Keratinocyte (primary cell): Measurements from ENCODE around the gene NF1. TPM values are rescaled to one million over a fixed set of nuclear protein-coding genes. Genes with fewer than 3 reads are reported as not detected.
A peak's percentile ranks its signal among the peaks of the same experiment; 100 is the strongest.

Experiments
- DNase-seq: peaks from one replicate; pipeline ENCODE4 v3.0.0-alpha.2; 2011; ENCODE audit warnings: low read depth, missing footprints, low spot score
- FAIRE-seq: peaks from 2 replicates; lab custom pipeline; 2011; peaks lifted over from hg19 to GRCh38; lab: Jason Lieb, UNC
- H2AFZ ChIP-seq: 2 replicates; pipeline ENCODE4 v1.6.0; 2012; ENCODE audit warnings: low read length, control low read depth, inconsistent platforms; ENCODE audit not compliant: control insufficient read depth
- H3K27ac ChIP-seq: 2 replicates; pipeline ENCODE4 v1.5.1; 2011; ENCODE audit warnings: low read length; ENCODE audit not compliant: control insufficient read depth, insufficient read depth
- H3K27me3 ChIP-seq: 3 replicates; pipeline ENCODE4 v1.6.0; 2011; ENCODE audit warnings: low read length; ENCODE audit not compliant: control insufficient read depth, insufficient read depth; ENCODE audit errors: extremely low read depth
- H3K36me3 ChIP-seq, 2 experiments: 2 replicates in 1 of 2; 3 replicates in 1 of 2; pipeline ENCODE4 v1.5.1; 2011; ENCODE audit warnings: low read length in 2 of 2, mild to moderate bottlenecking in 1 of 2; ENCODE audit not compliant: control insufficient read depth in 2 of 2, insufficient read depth in 2 of 2; ENCODE audit errors: extremely low read depth in 1 of 2
- H3K4me1 ChIP-seq: 3 replicates; pipeline ENCODE4 v1.5.1; 2011; ENCODE audit warnings: low read length; ENCODE audit not compliant: control insufficient read depth, insufficient read depth; ENCODE audit errors: extremely low read depth
- H3K4me2 ChIP-seq: 3 replicates; pipeline ENCODE4 v1.6.0; 2011; ENCODE audit warnings: low read depth, low read length; ENCODE audit not compliant: control insufficient read depth, insufficient read depth; ENCODE audit errors: extremely low read depth
- H3K4me3 ChIP-seq, 3 experiments: fragments of 200-600 bp in 1 of 3; sonication (generic) in 1 of 3; 2 replicates in 2 of 3; 3 replicates in 1 of 3; pipeline ENCODE4 v1.5.1; 2011 to 2016; ENCODE audit warnings: low read length in 3 of 3, mild to moderate bottlenecking in 3 of 3, control low read depth in 2 of 3, inconsistent platforms in 1 of 3, low read depth in 1 of 3, mixed read lengths in 1 of 3, mixed run types in 1 of 3, moderate library complexity in 1 of 3; ENCODE audit not compliant: control insufficient read depth in 2 of 3, insufficient read depth in 2 of 3; ENCODE audit errors: extremely low read depth in 1 of 3
- H3K79me2 ChIP-seq: 2 replicates; pipeline ENCODE4 v1.6.0; 2012; ENCODE audit warnings: low read length; ENCODE audit not compliant: control insufficient read depth, insufficient read depth
- H3K9ac ChIP-seq: 3 replicates; pipeline ENCODE4 v1.6.0; 2011; ENCODE audit warnings: low read length; ENCODE audit not compliant: control insufficient read depth, insufficient read depth; ENCODE audit errors: extremely low read depth
- H3K9me1 ChIP-seq: 3 replicates; pipeline ENCODE4 v1.6.0; 2011; ENCODE audit warnings: low read length; ENCODE audit not compliant: control insufficient read depth, insufficient read depth; ENCODE audit errors: extremely low read depth
- H3K9me3 ChIP-seq: 2 replicates; pipeline ENCODE4 v1.5.1; 2012; ENCODE audit warnings: low read depth, low read length; ENCODE audit not compliant: control insufficient read depth
- H4K20me1 ChIP-seq: 3 replicates; pipeline ENCODE4 v1.6.0; 2011; ENCODE audit warnings: low read length; ENCODE audit not compliant: control insufficient read depth, insufficient read depth; ENCODE audit errors: extremely low read depth
- CTCF ChIP-seq, 3 experiments: IDR thresholded peaks in 1 of 3; conservative IDR thresholded peaks in 1 of 3; optimal IDR thresholded peaks in 1 of 3; 2 replicates in 2 of 3; 3 replicates in 1 of 3; pipeline versions ENCODE3 to v1.5.1; 2011; ENCODE audit warnings: low read length in 3 of 3, mild to moderate bottlenecking in 3 of 3, moderate library complexity in 2 of 3, control low read depth in 1 of 3, inconsistent platforms in 1 of 3; ENCODE audit not compliant: insufficient read depth in 2 of 3; ENCODE audit errors: extremely low read depth in 1 of 3
- EZH2 ChIP-seq: IDR thresholded peaks from one replicate; pipeline ENCODE4 v1.6.1; 2012; ENCODE audit warnings: inconsistent platforms, mild to moderate bottlenecking, low read length, moderate library complexity
- dilution Hi-C: fragments of 300-500 bp; cut with MboI; formaldehyde crosslinking; loops from one replicate; pipeline ENCODE4 v1.7.0; 2020; ENCODE audit warnings: low sequenced_read_pairs; ENCODE audit not compliant: extremely low pct_ligation_motif_present
- polyA plus RNA-seq, 5 experiments: library from polyadenylated mRNA; depleted of rRNA in 3 of 5; stranded (reverse) in 3 of 5; stranded (forward) in 1 of 5; unstranded in 1 of 5; fragments of >200 nt; gene quantifications; 1 replicate in 1 of 5; 2 replicates in 3 of 5; 3 replicates in 1 of 5; pipeline versions ENCODE4 v1.2.1 to v1.2.3, GENCODE V29; 2011 to 2012; ENCODE audit warnings: missing spikeins in 2 of 5, low read depth in 1 of 5, low replicate concordance in 1 of 5

The NF1 gene
- polyA plus RNA-seq, 1 donor (not counting 4 experiments of a cell fraction or from before 2014, with no cell fraction given), result 26.7 TPM

- H4K20me1 ChIP-seq, result no peaks in the 10 kb centered on the region
- no peaks in the 10 kb centered on the region for H3K9me1 ChIP-seq
- no peak overlapping the region for H3K9ac ChIP-seq
- no peak overlapping the region for H3K4me2 ChIP-seq
- DNase-seq (no peak), FAIRE-seq (peak; percentile 75)
- H3K36me3 ChIP-seq, result peaks cover 5 to 8% of the 10 kb centered on the region in 2 experiments
- H3K9me3 ChIP-seq, result no peaks in the 10 kb centered on the region
- H3K79me2 ChIP-seq, result no peaks in the 10 kb centered on the region
- no peaks in the 10 kb centered on the region for H3K27me3 ChIP-seq
- no peak overlapping the region for H2AFZ ChIP-seq
- no peaks in the 10 kb centered on the region for H3K4me1 ChIP-seq
- no peak overlapping the region for H3K4me3 ChIP-seq
- H3K27ac ChIP-seq, result no peak overlapping the region
- dilution Hi-C loops, result no loop called here
- TF ChIP-seq CTCF (optimal IDR thresholded peaks at IDR 0.05 in 1 of 3, IDR thresholded peaks at IDR 0.05 in 1 of 3, conservative IDR thresholded peaks at IDR 0.05 in 1 of 3; ENCODE audit: extremely low read depth in 1 of 3, insufficient read depth in 2 of 3, low read length in 3 of 3), result peak; percentile 48 to 49 (median 48)
- no peak for TF ChIP-seq EZH2
Observed at GRCh38 chr17:31373150-31374093, 278.6 kb downstream of the NF1 start.

GRCh38 chr17:31374094-31374447, 279.3 kb downstream of the NF1 start:
- FAIRE-seq (no peak), DNase-seq (no peak)
- H3K4me2 ChIP-seq, result no peak overlapping the region
- H3K9me3 ChIP-seq, result no peaks in the 10 kb centered on the region
- dilution Hi-C loops, result no loop called here
- H2AFZ ChIP-seq, result no peak overlapping the region
- peaks cover 6 to 8% of the 10 kb centered on the region in 2 experiments for H3K36me3 ChIP-seq
- TF ChIP-seq EZH2 (no peak), CTCF (optimal IDR thresholded peaks at IDR 0.05 in 1 of 3, IDR thresholded peaks at IDR 0.05 in 1 of 3, conservative IDR thresholded peaks at IDR 0.05 in 1 of 3; ENCODE audit: extremely low read depth in 1 of 3, insufficient read depth in 2 of 3, low read length in 3 of 3) (no peak)
- H3K9me1 ChIP-seq, result no peaks in the 10 kb centered on the region
- H3K27me3 ChIP-seq, result no peaks in the 10 kb centered on the region
- H4K20me1 ChIP-seq, result no peaks in the 10 kb centered on the region
- no peak overlapping the region for H3K27ac ChIP-seq
- no peak overlapping the region for H3K4me3 ChIP-seq
- H3K9ac ChIP-seq, result no peak overlapping the region
- H3K79me2 ChIP-seq, result no peaks in the 10 kb centered on the region
- H3K4me1 ChIP-seq, result no peaks in the 10 kb centered on the region
